SW 1271 (cell line): ENCODE data around the gene LRP1.
A peak's percentile ranks its signal among the peaks of the same experiment; 100 is the strongest.

Source experiments
- DNase-seq, 2 experiments: peaks; one replicate each; lab custom pipeline; 2025; lab: John Stamatoyannopoulos, UW

The LRP1 gene

GRCh38 chr12:57236201-57236924 is 108.1 kb downstream of the LRP1 start:
- DNase-seq: no peak

- no peak for DNase-seq
These were observed 108.8 kb downstream of the LRP1 start for GRCh38 chr12:57236925-57237595.

- DNase-seq: no peak
These were observed 109.3 kb downstream of the LRP1 start for GRCh38 chr12:57237596-57237931.

- no peak for DNase-seq
These were observed 109.9 kb downstream of the LRP1 start for GRCh38 chr12:57237932-57238853.

GRCh38 chr12:57238854-57239554 is 110.7 kb downstream of the LRP1 start:
- DNase-seq: peak; percentile 29 to 76

GRCh38 chr12:57239587-57240065 is 111.3 kb downstream of the LRP1 start:
- no peak for DNase-seq

- DNase-seq: no peak
These were observed 112.0 kb downstream of the LRP1 start for GRCh38 chr12:57240066-57240921.

- DNase-seq: no peak
These were observed 112.7 kb downstream of the LRP1 start for GRCh38 chr12:57240926-57241401.

- no peak for DNase-seq
These were observed 113.4 kb downstream of the LRP1 start for GRCh38 chr12:57241402-57242310.

- no peak for DNase-seq
These were observed 114.0 kb downstream of the LRP1 start for GRCh38 chr12:57242329-57242690.

- no peak for DNase-seq
These were observed 114.6 kb downstream of the LRP1 start for GRCh38 chr12:57242691-57243454.

GRCh38 chr12:57243521-57244311 is 115.4 kb downstream of the LRP1 start:
- DNase-seq: no peak

- no peak for DNase-seq
These were observed 116.0 kb downstream of the LRP1 start for GRCh38 chr12:57244312-57244696.

GRCh38 chr12:57247041-57247440 is 118.8 kb downstream of the LRP1 start:
- no peak for DNase-seq

- no peak for DNase-seq
These were observed 120.9 kb downstream of the LRP1 start for GRCh38 chr12:57248934-57249742.

GRCh38 chr12:57250541-57250940 is 122.3 kb downstream of the LRP1 start:
- no peak for DNase-seq

- DNase-seq: no peak
These were observed 122.7 kb downstream of the LRP1 start, which contains the start of gene STAC3 for GRCh38 chr12:57250956-57251355. TSS of gene STAC3 (minus strand) at chr12:57251187. CDS start at chr12:57249636, 1,551 bp downstream.
